Activated naive CD4-positive, alpha-beta T cell treated with Interleukin-2 at 50 U/mL for 16 hours (primary cell): ENCODE data around the gene POU3F3.

Source experiments
- DNase-seq: peaks from one replicate; pipeline ENCODE4 v3.0.0-alpha.2; 2020

POU3F3 gene

DNA sequence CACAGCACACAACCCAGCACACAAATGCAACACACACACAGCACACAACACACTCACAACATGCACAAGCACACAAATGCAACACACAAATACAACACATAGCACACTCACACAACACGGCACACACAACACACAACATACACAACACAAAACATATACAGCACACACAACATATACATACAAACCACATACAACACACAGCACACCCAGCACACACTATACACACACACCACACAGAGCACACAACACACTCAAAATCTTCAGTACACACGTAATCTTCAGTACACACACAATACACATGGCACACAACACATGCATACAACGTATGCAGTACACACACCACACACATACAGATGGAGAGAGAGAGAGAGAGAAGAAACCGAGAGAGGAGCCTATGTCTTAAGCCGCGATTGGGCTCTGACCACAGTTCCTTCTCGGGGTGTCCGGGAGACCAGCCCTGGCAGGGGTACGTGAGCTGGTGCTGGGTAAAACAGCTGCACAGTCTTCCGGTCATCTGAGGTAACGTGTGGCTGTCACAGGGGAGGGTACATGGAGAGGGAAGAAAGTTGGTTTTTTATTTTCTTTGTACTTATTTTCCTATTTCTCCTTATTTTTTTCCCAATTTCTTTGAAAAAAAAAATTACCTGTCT is 25.1 kb downstream of the POU3F3 start:
- no peak for DNase-seq

DNA sequence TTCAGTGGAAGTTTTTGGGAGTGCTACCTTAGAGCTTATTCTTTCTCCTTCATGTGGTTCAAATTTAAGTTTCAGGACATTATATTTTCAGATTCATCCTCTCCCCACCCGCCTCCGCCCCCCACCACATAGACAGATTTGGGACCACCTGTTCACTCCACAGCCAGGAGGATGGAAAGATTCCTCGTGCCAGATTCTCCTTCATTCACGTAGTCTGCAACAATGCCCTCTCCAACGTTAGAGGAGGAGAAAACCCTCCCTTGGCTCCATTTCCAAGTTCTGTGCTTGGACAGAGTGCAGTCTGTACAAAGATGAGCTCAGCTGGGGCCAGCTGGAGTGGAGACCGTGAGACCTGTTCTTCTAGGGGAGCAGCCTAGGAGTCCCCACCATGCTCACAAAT is 26.2 kb downstream of the POU3F3 start:
- no peak for DNase-seq

GRCh38 chr2:104883357-104883756 is 29.4 kb downstream of the POU3F3 start:
- DNase-seq, result no peak

GRCh38 chr2:104885119-104885782 is 31.3 kb downstream of the POU3F3 start:
- DNase-seq, result no peak

GRCh38 chr2:104887676-104888075 is 33.8 kb downstream of the POU3F3 start:
- no peak for DNase-seq

GRCh38 chr2:104888489-104889258 is 34.8 kb downstream of the POU3F3 start:
- no peak for DNase-seq

- no peak for DNase-seq
Observed at GRCh38 chr2:104889291-104889959, 35.5 kb downstream of the POU3F3 start.

DNA sequence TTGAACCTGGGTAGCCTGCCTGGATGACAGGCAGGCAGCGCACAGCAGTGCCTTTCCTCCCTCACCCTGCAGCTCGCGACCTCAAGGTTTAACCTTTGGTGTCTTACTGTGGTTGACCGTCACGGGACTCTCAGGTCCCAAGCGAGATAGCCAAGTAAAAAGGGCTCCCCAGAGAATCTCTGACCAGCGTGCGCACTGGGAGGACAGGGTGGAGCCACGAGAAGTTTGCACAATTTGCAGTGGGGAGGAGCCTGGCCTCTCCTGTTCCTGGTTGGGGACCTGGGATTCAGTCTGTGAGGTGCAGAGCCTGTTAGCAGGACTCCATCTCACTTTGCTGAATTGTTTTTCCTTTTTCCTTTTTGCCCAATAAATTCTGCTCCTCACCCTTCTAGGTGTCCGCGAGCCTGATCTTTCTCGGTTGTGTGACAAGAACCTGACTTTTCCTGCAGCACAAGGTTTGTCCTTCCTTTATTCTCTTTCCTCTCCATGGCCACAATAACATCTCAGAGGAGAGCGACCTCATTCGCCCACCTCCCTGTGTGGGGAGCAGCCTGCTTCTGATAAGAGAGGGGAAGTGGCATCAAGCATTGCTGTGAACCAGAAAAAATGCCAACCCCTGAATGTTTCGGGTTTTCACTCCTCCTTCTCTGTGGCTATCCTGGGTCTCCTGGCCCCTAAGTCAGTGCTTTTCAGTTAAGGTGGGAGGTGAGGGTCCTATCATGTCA is 36.2 kb downstream of the POU3F3 start:
- DNase-seq, result no peak

- DNase-seq, result no peak
Observed at GRCh38 chr2:104890685-104891069, 36.8 kb downstream of the POU3F3 start.

DNA sequence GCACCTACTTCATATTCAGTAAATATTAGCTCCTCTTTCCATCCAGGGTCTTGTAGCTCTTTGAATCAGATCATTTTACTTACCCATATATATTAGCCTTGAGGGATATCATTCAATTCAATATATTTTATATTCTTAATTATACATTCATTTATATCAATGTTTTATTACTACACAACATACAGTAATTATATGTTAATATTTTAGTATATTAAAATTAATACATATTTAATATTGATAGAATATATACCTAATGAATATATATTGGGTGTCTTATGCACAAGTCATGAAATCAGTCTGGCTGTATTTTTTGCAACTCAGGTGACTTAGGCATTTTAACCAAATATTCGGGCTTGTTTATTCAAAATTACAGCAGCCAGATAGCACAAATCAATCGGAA is 37.2 kb downstream of the POU3F3 start:
- DNase-seq, result no peak

- no peak for DNase-seq
Observed at GRCh38 chr2:104896446-104896845, 42.5 kb downstream of the POU3F3 start.

DNA sequence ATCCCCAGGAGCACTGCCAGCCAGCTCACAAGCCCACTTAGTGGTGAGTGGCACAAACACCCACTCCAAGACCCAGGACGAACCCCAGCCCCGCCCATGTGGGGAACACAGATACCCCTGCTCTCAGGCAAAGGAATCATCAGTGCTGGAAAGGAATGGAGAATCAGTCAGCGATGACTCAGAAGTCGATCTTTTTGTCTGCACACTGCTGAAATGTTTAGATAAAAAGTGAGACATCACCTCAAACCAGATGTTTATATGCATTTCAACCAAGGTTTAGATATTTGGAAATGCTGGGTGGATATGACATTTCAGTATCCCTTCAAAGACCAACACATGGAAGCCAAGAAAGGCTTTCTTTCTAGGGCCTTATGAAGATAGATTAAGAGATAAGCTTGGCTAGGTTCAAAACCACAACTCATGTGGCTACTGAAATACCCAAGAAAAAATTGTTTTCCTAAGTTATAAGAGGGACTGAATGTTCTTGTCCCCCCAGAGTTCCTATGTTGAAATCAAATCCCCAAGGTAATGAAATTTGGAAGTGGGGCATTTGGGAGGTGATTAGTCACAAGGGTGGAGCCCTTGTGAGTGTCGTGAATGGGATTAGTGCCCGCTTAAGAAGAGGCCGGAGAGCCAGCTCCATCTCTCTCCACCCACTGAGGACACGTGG is 43.7 kb downstream of the POU3F3 start:
- DNase-seq, result no peak

GRCh38 chr2:104900608-104901007 is 46.7 kb downstream of the POU3F3 start:
- no peak for DNase-seq

- no peak for DNase-seq
Observed at GRCh38 chr2:104901037-104901881, 47.3 kb downstream of the POU3F3 start.

GRCh38 chr2:104902317-104902716 is 48.4 kb downstream of the POU3F3 start:
- DNase-seq, result no peak
